Activated CD4-positive, alpha-beta memory T cell treated with anti-CD3 and anti-CD28 coated beads, Interleukin-2, amount 10 ng/mL, durations not matched to agents 7 days and 5 days (primary cell): ENCODE measurements around the gene SBK1. TPM values are rescaled to one million over a fixed set of nuclear protein-coding genes. Genes with fewer than 3 reads are reported as not detected.
A peak's percentile ranks its signal among the peaks of the same experiment; 100 is the strongest.
"Not testable (repeated sequence)": the region's sequence is repeated elsewhere in the genome, so short reads cannot be mapped to it uniquely, and the experiment has no call there.

Experiments used
- CTCF ChIA-PET: fragments of 350-600 bp; sonication (Branson Sonifier 250); formaldehyde crosslinking; loops from one replicate; lab custom pipeline; 2021; ENCODE audit warnings: antibody characterized with exemption, inconsistent platforms; lab: Charles Lee
- POLR2A ChIA-PET: fragments of 350-600 bp; sonication (Branson Sonifier 250); formaldehyde crosslinking; loops from one replicate; lab custom pipeline; 2021; ENCODE audit warnings: antibody characterized with exemption; lab: Charles Lee
- DNase-seq: peaks from one replicate; pipeline ENCODE4 v3.0.0-alpha.2; 2020
- H3K27ac Mint-ChIP-seq: one replicate; pipeline ENCODE4 v1.8.0; 2021; ENCODE audit warnings: mild to moderate bottlenecking, mixed read lengths
- H3K27me3 Mint-ChIP-seq: one replicate; pipeline ENCODE4 v1.8.0; 2021; ENCODE audit warnings: mixed read lengths
- H3K36me3 Mint-ChIP-seq: one replicate; pipeline ENCODE4 v1.8.0; 2021; ENCODE audit warnings: low read depth, mixed read lengths
- H3K4me1 Mint-ChIP-seq: one replicate; pipeline ENCODE4 v1.8.0; 2021; ENCODE audit warnings: mixed read lengths
- H3K4me3 Mint-ChIP-seq: one replicate; pipeline ENCODE4 v1.8.0; 2021; ENCODE audit warnings: mild to moderate bottlenecking, mixed read lengths
- H3K9me3 Mint-ChIP-seq: one replicate; pipeline ENCODE4 v1.8.0; 2021; ENCODE audit warnings: mixed read lengths
- total RNA-seq, 2 experiments: library from RNA; stranded (reverse); gene quantifications; one replicate each; pipeline ENCODE4 v1.2.3, GENCODE V29; 2021

The SBK1 gene
- total RNA-seq, 2 experiments from 2014 or later, result 9.8 TPM

GRCh38 chr16:28326881-28327610 lies 34.7 kb downstream of the SBK1 start:
- no peaks in the 10 kb centered on the region for H3K36me3 Mint-ChIP-seq
- H3K27me3 Mint-ChIP-seq, result no peaks in the 10 kb centered on the region
- H3K27ac Mint-ChIP-seq, result no peak overlapping the region
- CTCF ChIA-PET, result interaction anchor here (0.7 to 2.1 kb wide), 6 partner anchors 10 to 179 kb away, joined by 3 to 17 read pairs (median 4); partner anchors contain the start of genes CLN3 and IL27
- H3K4me1 Mint-ChIP-seq, result peaks cover 5% of the 10 kb centered on the region
- no peaks in the 10 kb centered on the region for H3K9me3 Mint-ChIP-seq
- no peak overlapping the region for H3K4me3 Mint-ChIP-seq
- peak; percentile 74 for DNase-seq
- POLR2A ChIA-PET, result no interaction called here

- H3K9me3 Mint-ChIP-seq, POLR2A ChIA-PET, H3K27ac Mint-ChIP-seq, H3K4me3 Mint-ChIP-seq, H3K4me1 Mint-ChIP-seq, H3K27me3 Mint-ChIP-seq, H3K36me3 Mint-ChIP-seq, CTCF ChIA-PET, DNase-seq: not testable (repeated sequence)
These were observed 37.9 kb downstream of the SBK1 start for GRCh38 chr16:28330232-28330631.

GRCh38 chr16:28330981-28331380 lies 38.7 kb downstream of the SBK1 start:
- H3K4me3 Mint-ChIP-seq, POLR2A ChIA-PET, H3K9me3 Mint-ChIP-seq, DNase-seq, H3K4me1 Mint-ChIP-seq, CTCF ChIA-PET, H3K27me3 Mint-ChIP-seq, H3K27ac Mint-ChIP-seq, H3K36me3 Mint-ChIP-seq: not testable (repeated sequence)

GRCh38 chr16:28332632-28333031 lies 40.3 kb downstream of the SBK1 start:
- H3K9me3 Mint-ChIP-seq, H3K4me3 Mint-ChIP-seq, H3K27me3 Mint-ChIP-seq, DNase-seq, H3K27ac Mint-ChIP-seq, H3K36me3 Mint-ChIP-seq, CTCF ChIA-PET, H3K4me1 Mint-ChIP-seq, POLR2A ChIA-PET: not testable (repeated sequence)

- H3K36me3 Mint-ChIP-seq, H3K4me1 Mint-ChIP-seq, H3K4me3 Mint-ChIP-seq, H3K27ac Mint-ChIP-seq, H3K9me3 Mint-ChIP-seq, CTCF ChIA-PET, DNase-seq, POLR2A ChIA-PET, H3K27me3 Mint-ChIP-seq: not testable (repeated sequence)
These were observed 43.4 kb downstream of the SBK1 start for GRCh38 chr16:28335678-28336077.

GRCh38 chr16:28336940-28337710 lies 44.8 kb downstream of the SBK1 start:
- POLR2A ChIA-PET, H3K27ac Mint-ChIP-seq, H3K9me3 Mint-ChIP-seq, H3K27me3 Mint-ChIP-seq, H3K36me3 Mint-ChIP-seq, CTCF ChIA-PET, DNase-seq, H3K4me3 Mint-ChIP-seq, H3K4me1 Mint-ChIP-seq: not testable (repeated sequence)

GRCh38 chr16:28338230-28338629 lies 45.9 kb downstream of the SBK1 start:
- H3K9me3 Mint-ChIP-seq, H3K27ac Mint-ChIP-seq, H3K4me3 Mint-ChIP-seq, POLR2A ChIA-PET, H3K4me1 Mint-ChIP-seq, H3K36me3 Mint-ChIP-seq, DNase-seq, H3K27me3 Mint-ChIP-seq: not testable (repeated sequence)
- CTCF ChIA-PET, result interaction anchor here (0.7 kb wide), 1 partner anchor 40 kb away, joined by 4 read pairs; no protein-coding TSS in a partner anchor

GRCh38 chr16:28362600-28362999 lies 70.3 kb downstream of the SBK1 start:
- H3K9me3 Mint-ChIP-seq, CTCF ChIA-PET, DNase-seq, H3K4me1 Mint-ChIP-seq, POLR2A ChIA-PET, H3K36me3 Mint-ChIP-seq, H3K27ac Mint-ChIP-seq, H3K4me3 Mint-ChIP-seq, H3K27me3 Mint-ChIP-seq: not testable (repeated sequence)

- H3K36me3 Mint-ChIP-seq, H3K9me3 Mint-ChIP-seq, H3K27me3 Mint-ChIP-seq, H3K27ac Mint-ChIP-seq, H3K4me3 Mint-ChIP-seq, POLR2A ChIA-PET, CTCF ChIA-PET, DNase-seq, H3K4me1 Mint-ChIP-seq: not testable (repeated sequence)
These were observed 71.1 kb downstream of the SBK1 start, which contains the start of gene NPIPB6 for GRCh38 chr16:28363408-28363807. Gene NPIPB6 (minus strand): TSS chr16:28363508. CDS start chr16:28362822, 686 bp downstream.

GRCh38 chr16:28364268-28365173 lies 72.2 kb downstream of the SBK1 start:
- peak; percentile 35 for DNase-seq
- H3K4me1 Mint-ChIP-seq, H3K27ac Mint-ChIP-seq, H3K4me3 Mint-ChIP-seq, H3K9me3 Mint-ChIP-seq, CTCF ChIA-PET, POLR2A ChIA-PET, H3K36me3 Mint-ChIP-seq, H3K27me3 Mint-ChIP-seq: not testable (repeated sequence)

- H3K36me3 Mint-ChIP-seq, result not testable (repeated sequence)
These were observed 75.6 kb downstream of the SBK1 start for GRCh38 chr16:28367926-28368325.

More at GRCh38 chr16:28367926-28368325, 75.6 kb downstream of the SBK1 start:
- H3K27ac Mint-ChIP-seq, H3K27me3 Mint-ChIP-seq, H3K9me3 Mint-ChIP-seq, DNase-seq, H3K4me1 Mint-ChIP-seq, H3K4me3 Mint-ChIP-seq, POLR2A ChIA-PET, CTCF ChIA-PET: not testable (repeated sequence)
